H1 (cell line): ENCODE data around the gene LRRC61. TPM values are rescaled to one million over a fixed set of nuclear protein-coding genes. Genes with fewer than 3 reads are reported as not detected.

Experiments used
- polyA plus RNA-seq, 7 experiments: library from polyadenylated mRNA; depleted of rRNA in 3 of 7; stranded (reverse) in 5 of 7; unstranded in 2 of 7; fragments of >200 nt in 5 of 7; fragments of 200-250 nt in 2 of 7; gene quantifications; 1 replicate in 5 of 7; 2 replicates in 1 of 7; 4 replicates in 1 of 7; pipeline versions ENCODE4 v1.2.1 to v1.2.3, GENCODE V29; 2011 to 2013; ENCODE audit warnings: missing spikeins in 2 of 7, mixed read lengths in 2 of 7
- total RNA-seq: library from RNA; stranded (reverse); fragmentation: NEBNext Ultra II Directional; extraction: Animal tissue kit (Norgen Biotek cat#: 25700); gene quantifications from 2 replicates; pipeline ENCODE4 v1.2.1, GENCODE V29; 2021
- TF ChIP-seq, protein P1 (sequence below): IDR thresholded peaks from 2 replicates; pipeline ENCODE4 v1.6.1; 2012; ENCODE audit warnings: inconsistent platforms

LRRC61 gene
- total and polyA plus RNA-seq, 2 of the 8 experiments (the other 6 are each of a cell fraction or from before 2014, with no cell fraction given) = 0.73 to 44.8 TPM

GRCh38 chr7:150378115-150378852 lies 55.1 kb downstream of the LRRC61 start (continued):
- TF ChIP-seq, protein P1, sequence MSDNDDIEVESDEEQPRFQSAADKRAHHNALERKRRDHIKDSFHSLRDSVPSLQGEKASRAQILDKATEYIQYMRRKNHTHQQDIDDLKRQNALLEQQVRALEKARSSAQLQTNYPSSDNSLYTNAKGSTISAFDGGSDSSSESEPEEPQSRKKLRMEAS = peak; percentile 74
